Activated naive CD4-positive, alpha-beta T cell (primary cell): Measurements from ENCODE around the gene CCNT2.
"Not testable (repeated sequence)": the region's sequence is repeated elsewhere in the genome, so short reads cannot be mapped to it uniquely, and the experiment has no call there.

ENCODE experiments used
- DNase-seq, 4 experiments: peaks; one replicate each; lab custom pipeline; 2025; lab: John Stamatoyannopoulos, UW

The CCNT2 gene

GRCh38 chr2:134975281-134976009, 56.8 kb downstream of the CCNT2 start:
- DNase-seq: no peak

DNA sequence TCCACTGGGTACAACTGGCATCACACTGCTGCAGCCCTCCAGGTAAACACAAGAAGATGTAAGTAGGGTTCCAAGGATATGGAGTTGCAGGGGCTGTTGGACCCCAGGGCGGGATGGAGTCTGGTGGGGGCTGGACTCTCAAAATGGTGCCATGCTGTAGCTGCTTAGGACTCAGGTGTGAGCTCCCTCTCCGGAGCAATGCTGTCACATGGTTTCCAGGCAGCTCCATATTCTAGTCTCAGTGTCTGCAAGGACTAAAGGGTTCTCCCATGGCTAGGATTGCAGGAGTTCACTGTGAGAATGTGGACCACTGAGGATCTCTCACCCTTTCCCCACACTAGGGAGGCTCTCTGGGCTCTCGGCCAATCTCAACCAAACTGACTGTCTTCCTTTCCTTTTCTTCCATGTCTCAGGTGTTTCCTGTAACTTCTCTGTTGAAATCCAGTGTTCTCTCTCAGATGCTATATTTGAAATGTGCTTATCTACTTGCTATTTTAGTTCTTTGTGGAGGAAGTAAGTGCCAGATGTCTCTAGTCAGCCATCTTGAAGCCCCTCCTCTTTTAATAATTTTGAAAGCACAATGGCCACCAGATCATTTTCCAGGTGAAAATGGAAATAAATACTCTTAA, 57.6 kb downstream of the CCNT2 start:
- DNase-seq: no peak

DNA sequence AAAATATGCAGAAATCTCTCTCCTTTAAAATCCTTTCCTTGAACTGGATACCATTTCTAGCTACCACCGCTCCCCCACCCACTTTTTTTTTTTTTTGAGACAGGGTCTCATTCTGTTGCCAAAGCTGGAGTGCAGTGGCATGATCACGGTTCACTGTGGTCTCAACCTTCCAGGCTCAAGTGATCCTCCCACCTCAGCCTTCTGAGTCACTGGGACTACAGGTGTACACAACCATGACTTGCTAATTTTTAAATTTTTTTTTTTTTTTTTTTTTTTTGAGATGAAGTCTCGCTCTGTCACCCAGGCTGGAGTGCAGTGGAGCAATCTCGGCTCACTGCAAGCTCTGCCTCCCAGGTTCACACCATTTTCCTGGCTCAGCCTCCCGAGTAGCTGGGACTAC, 58.5 kb downstream of the CCNT2 start:
- not testable (repeated sequence) for DNase-seq

DNA sequence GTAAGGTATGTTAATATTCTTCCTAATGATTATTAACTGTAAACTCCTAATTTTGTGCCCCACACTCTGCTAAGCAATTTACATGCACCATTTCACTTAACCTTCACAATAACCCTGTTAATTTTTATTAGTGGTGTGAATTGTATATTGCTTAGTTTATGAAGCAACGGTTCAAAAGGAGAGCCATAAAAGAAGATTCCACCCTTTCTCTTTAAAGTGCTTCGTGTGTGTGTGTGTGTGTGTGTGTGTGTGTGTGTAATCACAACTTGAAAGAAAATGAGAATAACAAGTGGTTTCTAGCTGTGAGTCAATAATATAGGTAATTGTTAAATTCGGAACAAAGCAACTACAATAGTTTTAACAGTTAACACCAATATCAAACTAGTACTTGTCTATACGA, 60.6 kb downstream of the CCNT2 start:
- DNase-seq: no peak

DNA sequence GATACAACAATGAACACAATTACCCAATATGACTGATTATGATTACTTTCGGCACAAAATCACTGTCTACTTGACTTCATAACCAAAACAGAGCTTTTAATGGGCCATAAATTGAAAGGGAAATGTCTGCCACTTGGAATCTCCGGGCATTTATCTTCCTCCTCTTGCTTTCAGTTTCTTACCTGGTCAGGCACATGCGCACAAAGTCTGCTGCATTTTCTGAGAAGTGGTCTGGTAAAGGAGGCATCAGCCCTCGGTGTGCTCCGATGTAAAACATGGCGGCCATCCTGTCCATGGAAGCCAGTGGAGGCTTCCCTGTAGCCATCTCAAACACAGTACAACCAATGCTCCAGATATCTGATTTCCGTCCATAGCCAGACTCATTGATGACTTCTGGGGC, 62.0 kb downstream of the CCNT2 start:
- DNase-seq: no peak

- no peak for DNase-seq
Measured at GRCh38 chr2:134982603-134983002, 64.0 kb downstream of the CCNT2 start.

DNA sequence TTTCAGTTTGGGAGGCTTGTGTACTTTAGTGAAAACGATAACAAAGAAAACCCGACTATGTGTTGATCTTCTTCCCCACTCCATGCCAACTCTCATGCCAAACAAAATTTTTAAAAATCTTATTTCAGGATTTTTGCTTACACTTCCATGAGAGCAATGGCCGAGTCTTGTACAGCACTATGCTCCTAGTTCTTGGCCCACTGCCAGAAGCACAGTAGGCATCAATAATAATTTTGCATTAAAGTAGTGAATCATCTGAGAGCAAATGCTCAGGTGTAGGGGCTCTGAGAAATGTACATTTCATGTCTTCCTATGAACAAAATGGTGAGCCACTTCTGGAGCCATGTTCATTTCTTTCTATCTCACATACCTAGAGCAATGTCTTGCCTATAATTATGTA, 66.4 kb downstream of the CCNT2 start:
- no peak for DNase-seq

GRCh38 chr2:134988994-134989605, 70.5 kb downstream of the CCNT2 start:
- no peak for DNase-seq

GRCh38 chr2:134999521-134999920, 80.9 kb downstream of the CCNT2 start:
- no peak for DNase-seq

GRCh38 chr2:135002836-135003235, 84.2 kb downstream of the CCNT2 start:
- DNase-seq: no peak

GRCh38 chr2:135004005-135004746, 85.6 kb downstream of the CCNT2 start:
- peak; percentile 6 to 63 (median 22) for DNase-seq

DNA sequence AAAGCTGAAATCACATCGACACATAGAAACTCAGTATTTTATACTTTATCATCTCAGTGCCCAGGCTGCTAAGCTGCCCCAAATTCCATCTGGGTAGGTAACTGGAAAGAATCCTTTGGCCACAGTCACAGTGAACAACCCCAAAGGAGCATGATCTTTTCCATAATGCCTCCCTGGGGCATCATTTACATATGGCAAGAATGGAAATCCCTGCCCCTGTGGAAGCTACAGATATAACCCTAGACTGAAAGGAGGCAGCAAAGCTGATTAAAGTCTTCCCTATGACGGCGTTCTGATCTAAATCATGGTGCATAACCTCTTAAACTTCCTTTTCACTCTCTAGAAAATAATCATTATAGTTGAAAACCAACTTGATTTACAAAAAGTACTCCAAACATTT, 87.1 kb downstream of the CCNT2 start:
- no peak for DNase-seq
